GM06990 (cell line): Measurements from ENCODE around the gene SLC6A12.
"Not testable (repeated sequence)": the region's sequence is repeated elsewhere in the genome, so short reads cannot be mapped to it uniquely, and the experiment has no call there.

Experiments used
- DNase-seq: peaks from one replicate; pipeline ENCODE4 v3.0.0-alpha.2; 2011; ENCODE audit not compliant: insufficient read length; ENCODE audit errors: extremely low read depth
- H3K27me3 ChIP-seq: replicated peaks from 2 replicates; pipeline ENCODE4 v1.6.0; 2011; ENCODE audit warnings: low read length; ENCODE audit not compliant: control insufficient read depth, insufficient read depth
- H3K36me3 ChIP-seq: 2 replicates; pipeline ENCODE4 v1.5.1; 2011; ENCODE audit warnings: low read length; ENCODE audit not compliant: control insufficient read depth, insufficient read depth
- H3K4me3 ChIP-seq: replicated peaks from 2 replicates; pipeline ENCODE4 v1.5.1; 2011; ENCODE audit warnings: low read depth, mild to moderate bottlenecking, control low read depth, low read length
- CTCF ChIP-seq: IDR thresholded peaks from 2 replicates; pipeline ENCODE4 v1.5.1; 2011; ENCODE audit warnings: low read length, control low read depth, mild to moderate bottlenecking, inconsistent platforms; ENCODE audit not compliant: insufficient read depth, poor library complexity, severe bottlenecking

The SLC6A12 gene

GRCh38 chr12:238116-238515 lies 24.2 kb upstream of the SLC6A12 start:
- no peaks in the 10 kb centered on the region; the same call in 1 of the 2 replicates for H3K27me3 ChIP-seq
- TF ChIP-seq CTCF, result no peak

GRCh38 chr12:237026-237815 lies 23.3 kb upstream of the SLC6A12 start:
- no peaks in the 10 kb centered on the region for H3K36me3 ChIP-seq
- TF ChIP-seq CTCF, result no peak
- DNase-seq, result no peak

More at GRCh38 chr12:238116-238515, 24.2 kb upstream of the SLC6A12 start:
- Histone ChIP-seq H3K4me3 (no peak overlapping the region), H3K36me3 (no peaks in the 10 kb centered on the region)
- DNase-seq, result no peak

GRCh38 chr12:236445-236844 lies 22.5 kb upstream of the SLC6A12 start:
- no peak for TF ChIP-seq CTCF
- Histone ChIP-seq H3K4me3 (no peak overlapping the region), H3K27me3 (no peaks in the 10 kb centered on the region; the same call in 1 of the 2 replicates), H3K36me3 (no peaks in the 10 kb centered on the region)
- no peak for DNase-seq

More at GRCh38 chr12:237026-237815, 23.3 kb upstream of the SLC6A12 start:
- H3K27me3 ChIP-seq, result no peaks in the 10 kb centered on the region; the same call in 1 of the 2 replicates
- no peak overlapping the region for H3K4me3 ChIP-seq

- H3K36me3 ChIP-seq, DNase-seq, H3K4me3 ChIP-seq, H3K27me3 ChIP-seq: not testable (repeated sequence)
These were observed 22.0 kb upstream of the SLC6A12 start for GRCh38 chr12:235967-236366.

GRCh38 chr12:234891-235415 lies 21.0 kb upstream of the SLC6A12 start:
- no peak for TF ChIP-seq CTCF
- no peak for DNase-seq
- Histone ChIP-seq H3K36me3 (no peaks in the 10 kb centered on the region), H3K4me3 (no peak overlapping the region), H3K27me3 (no peaks in the 10 kb centered on the region; the same call in 1 of the 2 replicates)

- no peak for DNase-seq
- no peak overlapping the region for H3K4me3 ChIP-seq
- no peaks in the 10 kb centered on the region for H3K36me3 ChIP-seq
- H3K27me3 ChIP-seq, result no peaks in the 10 kb centered on the region; the same call in 1 of the 2 replicates
- TF ChIP-seq CTCF, result no peak
These were observed 20.1 kb upstream of the SLC6A12 start for GRCh38 chr12:234019-234418.
